Measurements from ENCODE around the gene P2RX3.

P2RX3 gene

GRCh38 chr11:57309106-57310059, 28.8 kb upstream of the P2RX3 start:
- no peak for DNase-seq (ENCODE audit: low read depth in 2 of 2)

GRCh38 chr11:57310091-57310490, 28.1 kb upstream of the P2RX3 start:
- DNase-seq (ENCODE audit: low read depth in 2 of 2), result no peak

- no peak for DNase-seq (ENCODE audit: low read depth in 2 of 2)
These were observed 27.5 kb upstream of the P2RX3 start for GRCh38 chr11:57310630-57311086.

- no peak for DNase-seq (ENCODE audit: low read depth in 2 of 2)
These were observed 26.8 kb upstream of the P2RX3 start for GRCh38 chr11:57311109-57311936.

- DNase-seq (ENCODE audit: low read depth in 2 of 2), result no peak
These were observed 25.6 kb upstream of the P2RX3 start for GRCh38 chr11:57312511-57313021.

GRCh38 chr11:57313071-57313787, 24.9 kb upstream of the P2RX3 start:
- no peak for DNase-seq (ENCODE audit: low read depth in 2 of 2)

GRCh38 chr11:57313788-57314135, 24.4 kb upstream of the P2RX3 start:
- no peak for DNase-seq (ENCODE audit: low read depth in 2 of 2)

- no peak for DNase-seq (ENCODE audit: low read depth in 2 of 2)
These were observed 23.8 kb upstream of the P2RX3 start for GRCh38 chr11:57314221-57314973.

- no peak for DNase-seq (ENCODE audit: low read depth in 2 of 2)
These were observed 22.7 kb upstream of the P2RX3 start for GRCh38 chr11:57315491-57315890.

GRCh38 chr11:57316017-57316416, 22.1 kb upstream of the P2RX3 start:
- DNase-seq (ENCODE audit: low read depth in 2 of 2), result no peak

GRCh38 chr11:57318178-57318577, 20.0 kb upstream of the P2RX3 start:
- no peak for DNase-seq (ENCODE audit: low read depth in 2 of 2)

- no peak for DNase-seq (ENCODE audit: low read depth in 2 of 2)
These were observed 18.0 kb upstream of the P2RX3 start for GRCh38 chr11:57320067-57320718.

GRCh38 chr11:57320719-57321387, 17.3 kb upstream of the P2RX3 start:
- DNase-seq (ENCODE audit: low read depth in 2 of 2), result no peak

GRCh38 chr11:57321388-57322255, 16.5 kb upstream of the P2RX3 start:
- no peak for DNase-seq (ENCODE audit: low read depth in 2 of 2)

GRCh38 chr11:57322256-57323166, 15.6 kb upstream of the P2RX3 start:
- DNase-seq (ENCODE audit: low read depth in 2 of 2), result no peak

GRCh38 chr11:57323167-57323854, 14.8 kb upstream of the P2RX3 start:
- DNase-seq (ENCODE audit: low read depth in 2 of 2), result no peak

GRCh38 chr11:57323855-57324153, 14.3 kb upstream of the P2RX3 start:
- no peak for DNase-seq (ENCODE audit: low read depth in 2 of 2)
